GM23248 (cell line): ENCODE measurements around the gene FAM200C. TPM values are rescaled to one million over a fixed set of nuclear protein-coding genes. Genes with fewer than 3 reads are reported as not detected.

ENCODE experiments used
- DNase-seq: peaks from one replicate; pipeline ENCODE4 v3.0.0-alpha.2; 2015
- H2AFZ ChIP-seq: fragments of 200-600 bp; sonication (generic); 2 replicates; pipeline ENCODE4 v1.6.1; 2016; ENCODE audit warnings: antibody characterized with exemption
- H3F3A ChIP-seq: fragments of 200-600 bp; sonication (generic); 2 replicates; pipeline ENCODE4 v1.6.1; 2016; ENCODE audit warnings: mild to moderate bottlenecking, antibody characterized with exemption, mixed run types; ENCODE audit not compliant: insufficient read depth
- H3K27ac ChIP-seq: fragments of 200-600 bp; sonication (generic); 2 replicates; pipeline ENCODE4 v1.5.1; 2016; ENCODE audit warnings: mild to moderate bottlenecking
- H3K27me3 ChIP-seq: fragments of 200-600 bp; sonication (generic); replicated peaks from 2 replicates; pipeline ENCODE4 v1.6.1; 2016; ENCODE audit warnings: mild to moderate bottlenecking; ENCODE audit not compliant: insufficient read depth
- H3K36me3 ChIP-seq: fragments of 200-600 bp; sonication (generic); 2 replicates; pipeline ENCODE4 v1.6.1; 2016; ENCODE audit warnings: low read depth, mild to moderate bottlenecking
- H3K4me1 ChIP-seq: fragments of 200-600 bp; sonication (generic); 2 replicates; pipeline ENCODE4 v1.6.1; 2016; ENCODE audit warnings: mild to moderate bottlenecking; ENCODE audit not compliant: insufficient read depth
- H3K4me2 ChIP-seq: fragments of 200-600 bp; sonication (generic); one replicate; pipeline ENCODE4 v1.6.1; 2016; ENCODE audit warnings: mild to moderate bottlenecking; ENCODE audit not compliant: unreplicated experiment
- H3K4me3 ChIP-seq: fragments of 200-600 bp; sonication (generic); 2 replicates; pipeline ENCODE4 v1.5.1; 2016; ENCODE audit warnings: mild to moderate bottlenecking
- H3K79me2 ChIP-seq: fragments of 200-600 bp; sonication (generic); 2 replicates; pipeline ENCODE4 v1.6.1; 2016; ENCODE audit warnings: mild to moderate bottlenecking; ENCODE audit not compliant: insufficient read depth
- H3K9ac ChIP-seq: fragments of 200-600 bp; sonication (generic); 2 replicates; pipeline ENCODE4 v1.6.1; 2016; ENCODE audit warnings: mild to moderate bottlenecking
- H3K9me2 ChIP-seq: fragments of 200-600 bp; sonication (generic); 2 replicates; pipeline ENCODE4 v1.6.1; 2016; ENCODE audit warnings: mixed run types, mild to moderate bottlenecking, moderate library complexity; ENCODE audit not compliant: insufficient read depth
- H3K9me3 ChIP-seq: fragments of 200-600 bp; sonication (generic); one replicate; pipeline ENCODE4 v1.6.1; 2017; ENCODE audit warnings: low read depth
- H4K20me1 ChIP-seq: fragments of 200-600 bp; sonication (generic); 2 replicates; pipeline ENCODE4 v1.6.0; 2016; ENCODE audit not compliant: insufficient read depth
- EZH2 ChIP-seq: fragments of 200-600 bp; sonication (generic); IDR thresholded peaks from 2 replicates; pipeline ENCODE4 v1.6.1; 2018; ENCODE audit warnings: antibody characterized with exemption, mild to moderate bottlenecking; ENCODE audit not compliant: insufficient read depth, poor library complexity, severe bottlenecking
- EZH2phosphoT487 ChIP-seq: fragments of 200-600 bp; sonication (generic); IDR thresholded peaks from 2 replicates; pipeline ENCODE4 v1.6.1; 2018; ENCODE audit warnings: antibody characterized with exemption, moderate library complexity, mild to moderate bottlenecking, low read depth; ENCODE audit not compliant: insufficient read depth
- WGBS, 2 experiments: methylation state at CpG; one replicate each; pipeline ENCODE4 v1.1.6; 2015 to 2017; ENCODE audit warnings: low lambda C conversion rate in 2 of 2, low coverage in 1 of 2; ENCODE audit errors: missing lambda C conversion rate in 2 of 2; 5-methylcytosine and 5-hydroxymethylcytosine counted together
- in situ Hi-C: fragments of 300-500 bp; cut with MboI; formaldehyde crosslinking; loops from 2 replicates; pipeline ENCODE4 v1.15.0; 2020
- polyA plus RNA-seq: library from polyadenylated mRNA; unstranded; fragments of >200 nt; fragmentation: Nextera tagmentation; extraction: Ambion mirVana; gene quantifications from 2 replicates; pipeline ENCODE4 v1.2.1, GENCODE V29; 2016
- total RNA-seq: library from RNA; depleted of rRNA; stranded (reverse); fragments of >200 nt; shearing (Covaris generic); gene quantifications from 2 replicates; pipeline ENCODE4 v1.2.3, GENCODE V29; 2014

FAM200C gene
- total and polyA plus RNA-seq, 2 experiments from 2014 or later: 2.8 to 3.6 TPM

DNA sequence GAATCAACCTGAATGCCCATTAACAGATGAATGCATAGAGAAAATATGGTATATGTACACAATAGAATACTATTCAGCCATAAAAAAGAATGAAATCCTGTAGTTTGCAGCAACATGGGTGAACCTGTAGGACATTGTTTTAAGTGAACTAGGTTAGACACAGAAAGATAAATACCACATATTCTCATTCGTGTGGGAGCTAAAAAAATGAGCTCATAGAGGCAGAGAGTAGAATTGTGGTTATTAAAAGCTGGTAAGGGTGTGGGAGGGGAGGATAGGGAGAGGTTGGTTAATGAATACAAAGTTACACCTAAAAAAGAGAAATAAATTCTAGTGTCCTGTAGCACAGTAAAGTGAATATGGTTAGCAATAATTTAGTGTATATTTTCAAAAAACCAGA lies 45.3 kb upstream of the FAM200C start:
- H3K36me3 ChIP-seq: no peaks in the 10 kb centered on the region
- in situ Hi-C loops: no loop called here
- WGBS, 2 experiments: 25 to 56% methylated on average over 1 of the region's 1 CpG

GRCh38 chr5:160444407-160444806 lies 44.6 kb upstream of the FAM200C start:
- Histone ChIP-seq H3K9ac (no peak overlapping the region), H3K9me2 (no peaks in the 10 kb centered on the region), H4K20me1 (no peaks in the 10 kb centered on the region), H2AFZ (no peak overlapping the region), H3K27me3 (peaks cover 5% of the 10 kb centered on the region; the same call in 1 of the 2 replicates), H3K9me3 (no peaks in the 10 kb centered on the region), H3K4me2 (no peak overlapping the region), H3K36me3 (no peaks in the 10 kb centered on the region), H3F3A (no peaks in the 10 kb centered on the region), H3K79me2 (no peaks in the 10 kb centered on the region), H3K4me3 (no peak overlapping the region), H3K4me1 (no peaks in the 10 kb centered on the region), H3K27ac (no peak overlapping the region)
- no peak for TF ChIP-seq EZH2phosphoT487
- no peak for TF ChIP-seq EZH2
- WGBS, 2 experiments: 37 to 50% methylated on average over 1 of the region's 1 CpG
- DNase-seq: no peak
- in situ Hi-C loops: no loop called here

More for the DNA sequence above, 45.3 kb upstream of the FAM200C start:
- no peaks in the 10 kb centered on the region for H3K4me1 ChIP-seq
- peaks cover 5% of the 10 kb centered on the region; the same call in 1 of the 2 replicates for H3K27me3 ChIP-seq
- H3K9me3 ChIP-seq: no peaks in the 10 kb centered on the region
- TF ChIP-seq EZH2 (no peak), EZH2phosphoT487 (no peak)
- no peaks in the 10 kb centered on the region for H3K9me2 ChIP-seq
- no peak overlapping the region for H3K4me3 ChIP-seq
- H3K9ac ChIP-seq: no peak overlapping the region
- H2AFZ ChIP-seq: no peak overlapping the region
- DNase-seq: no peak
- H3F3A ChIP-seq: no peaks in the 10 kb centered on the region
- H3K27ac ChIP-seq: no peak overlapping the region
- no peaks in the 10 kb centered on the region for H4K20me1 ChIP-seq
- H3K4me2 ChIP-seq: no peak overlapping the region
- no peaks in the 10 kb centered on the region for H3K79me2 ChIP-seq

DNA sequence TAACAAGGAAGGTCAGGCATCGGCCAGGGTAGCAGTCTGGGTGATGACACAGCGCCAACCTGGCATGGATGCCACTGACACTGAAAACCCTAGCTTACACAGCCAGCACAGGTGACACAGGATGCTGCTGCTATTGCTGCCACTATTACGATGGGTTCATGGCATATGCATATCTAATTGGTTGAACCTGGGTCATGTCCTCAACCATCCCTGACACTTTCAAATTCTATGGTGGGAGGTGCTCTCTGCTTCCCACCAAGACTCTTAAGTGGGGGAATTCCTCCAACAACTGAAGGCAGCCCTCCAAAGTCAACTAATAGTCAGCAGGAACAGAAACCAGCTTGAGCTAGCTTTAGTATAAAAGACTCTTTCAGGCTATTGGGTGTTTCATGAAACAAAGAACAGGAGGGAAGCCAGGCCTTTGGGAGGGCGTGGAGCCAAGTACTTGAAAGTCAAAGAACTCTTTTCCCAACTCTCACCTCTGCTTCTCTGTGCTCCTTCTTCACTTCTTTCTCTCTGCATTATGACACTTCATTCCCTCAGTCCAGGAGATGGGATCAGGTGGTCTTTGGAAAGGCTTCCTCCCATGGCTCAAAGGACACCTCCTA lies 43.1 kb upstream of the FAM200C start:
- no peaks in the 10 kb centered on the region for H3K9me2 ChIP-seq
- no peak for TF ChIP-seq EZH2phosphoT487
- TF ChIP-seq EZH2: no peak
- H3K4me1 ChIP-seq: peaks cover 7% of the 10 kb centered on the region
- H3K9me3 ChIP-seq: no peaks in the 10 kb centered on the region
- in situ Hi-C loops: no loop called here
- no peak overlapping the region for H2AFZ ChIP-seq
- no peaks in the 10 kb centered on the region for H4K20me1 ChIP-seq
- no peak overlapping the region for H3K4me2 ChIP-seq
- no peak overlapping the region for H3K9ac ChIP-seq
- no peaks in the 10 kb centered on the region for H3K79me2 ChIP-seq
- H3K27me3 ChIP-seq: peaks cover 4% of the 10 kb centered on the region; the same call in 1 of the 2 replicates
- H3F3A ChIP-seq: no peaks in the 10 kb centered on the region
- DNase-seq: no peak
- 66 to 71% methylated on average over 4 of the region's 4 CpGs for WGBS, 2 experiments
- H3K4me3 ChIP-seq: no peak overlapping the region
- H3K36me3 ChIP-seq: no peaks in the 10 kb centered on the region
- H3K27ac ChIP-seq: no peak overlapping the region

DNA sequence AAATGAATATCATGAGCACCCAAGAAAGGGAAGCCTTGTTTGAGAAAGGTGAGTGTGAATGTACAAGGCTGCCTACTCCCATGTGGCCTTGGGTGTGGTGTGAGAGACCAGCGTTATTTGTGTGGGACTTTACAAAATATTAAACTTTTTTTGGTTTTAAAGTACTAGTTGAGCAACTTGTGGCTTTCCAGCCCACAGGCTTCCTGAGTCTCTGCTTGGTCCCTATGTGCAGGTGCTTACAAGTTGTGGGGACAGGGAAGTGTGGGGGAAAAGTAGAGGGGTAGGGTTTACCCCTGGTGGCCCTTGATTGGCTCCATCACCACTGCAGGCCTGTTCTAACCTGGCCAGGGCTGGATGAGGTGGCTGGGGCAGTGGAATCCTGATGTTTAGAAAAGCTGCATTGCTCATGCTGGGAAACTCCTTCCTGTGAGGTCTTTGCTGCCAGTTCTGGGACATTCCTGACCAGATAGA lies 41.5 kb upstream of the FAM200C start:
- TF ChIP-seq EZH2 (no peak), EZH2phosphoT487 (no peak)
- DNase-seq: no peak
- Histone ChIP-seq H4K20me1 (no peaks in the 10 kb centered on the region), H3K9me2 (no peaks in the 10 kb centered on the region), H2AFZ (no peak overlapping the region), H3K4me3 (no peak overlapping the region), H3K36me3 (no peaks in the 10 kb centered on the region), H3K9ac (no peak overlapping the region), H3K27me3 (peaks cover 8% of the 10 kb centered on the region; the same call in 1 of the 2 replicates), H3F3A (no peaks in the 10 kb centered on the region), H3K79me2 (no peaks in the 10 kb centered on the region), H3K9me3 (no peaks in the 10 kb centered on the region), H3K4me1 (peaks cover 7% of the 10 kb centered on the region), H3K27ac (no peak overlapping the region), H3K4me2 (no peak overlapping the region)
- in situ Hi-C loops: no loop called here
- 81 to 90% methylated on average over 1 of the region's 1 CpG for WGBS, 2 experiments

DNA sequence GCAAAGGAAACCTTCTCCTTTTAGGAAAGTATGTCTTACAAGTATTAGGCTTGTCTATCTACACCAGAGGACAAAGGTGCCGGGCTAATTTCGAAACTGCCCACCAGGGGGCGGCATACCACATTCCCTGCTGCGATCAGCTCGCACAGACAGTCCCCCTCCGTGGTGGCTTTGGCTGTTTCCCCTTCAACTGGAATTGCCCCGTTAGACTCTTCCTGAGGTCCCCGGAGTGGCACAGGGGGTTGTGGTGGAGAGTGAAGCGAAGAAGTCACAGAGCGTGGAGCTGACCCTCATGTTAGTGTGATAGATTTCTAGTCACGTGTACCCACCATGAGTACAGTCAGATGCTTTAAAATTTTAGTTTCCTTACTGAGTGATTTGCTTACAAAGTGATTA lies 39.3 kb upstream of the FAM200C start:
- peak overlapping the region; percentile 74 for H3K9ac ChIP-seq

More for the DNA sequence above, 39.3 kb upstream of the FAM200C start:
- no peaks in the 10 kb centered on the region for H3K9me3 ChIP-seq
- H2AFZ ChIP-seq: peak overlapping the region; percentile 97
- no peaks in the 10 kb centered on the region for H3K9me2 ChIP-seq
- 0 to 1% methylated on average over 11 of the region's 11 CpGs for WGBS, 2 experiments
- peaks cover 8% of the 10 kb centered on the region; the same call in 1 of the 2 replicates for H3K27me3 ChIP-seq
- H3K36me3 ChIP-seq: no peaks in the 10 kb centered on the region
- peak; percentile 73 for DNase-seq
- in situ Hi-C loops: no loop called here
- no peak for TF ChIP-seq EZH2phosphoT487
- TF ChIP-seq EZH2: no peak
- H4K20me1 ChIP-seq: no peaks in the 10 kb centered on the region
- H3K27ac ChIP-seq: no peak overlapping the region
- H3K4me1 ChIP-seq: peaks cover 7% of the 10 kb centered on the region
- H3K79me2 ChIP-seq: no peaks in the 10 kb centered on the region
- H3K4me2 ChIP-seq: peak overlapping the region; percentile 100
- H3F3A ChIP-seq: no peaks in the 10 kb centered on the region
- peak overlapping the region; percentile 83 for H3K4me3 ChIP-seq
